K562 (cell line): Measurements from ENCODE around the gene NOL8. TPM values are rescaled to one million over a fixed set of nuclear protein-coding genes. Genes with fewer than 3 reads are reported as not detected.

Experiments
- ARNT ChIP-seq, 2 experiments: fragments of 450-650 bp; IDR thresholded peaks; 2 replicates each; pipeline ENCODE4 v1.6.1; 2016; ENCODE audit warnings: mild to moderate bottlenecking in 1 of 2
- BRF1 ChIP-seq: IDR thresholded peaks from 3 replicates; pipeline ENCODE4 v1.6.1; 2011; ENCODE audit warnings: borderline replicate concordance, mild to moderate bottlenecking; ENCODE audit not compliant: insufficient read length; ENCODE audit errors: extremely low read depth
- CBFB ChIP-seq: sonication (generic); formaldehyde crosslinking; IDR thresholded peaks from 2 replicates; pipeline ENCODE4 v1.4.0; 2020; ENCODE audit warnings: mild to moderate bottlenecking, missing genetic modification reagents
- CBX5 ChIP-seq: IDR thresholded peaks from 2 replicates; pipeline ENCODE4 v1.6.1; 2014; ENCODE audit warnings: low read depth, borderline replicate concordance
- CXXC5 ChIP-seq: fragments of 250-450 bp; sonication (Bioruptor Pico); IDR thresholded peaks from 2 replicates; pipeline ENCODE4 v1.8.0; 2022; ENCODE audit warnings: inconsistent platforms, mild to moderate bottlenecking, moderate library complexity
- FOXJ3 ChIP-seq: sonication (generic); formaldehyde crosslinking; IDR thresholded peaks from 2 replicates; pipeline ENCODE4 v1.4.0; 2020; ENCODE audit warnings: mild to moderate bottlenecking, missing genetic modification reagents
- MXI1 ChIP-seq: IDR thresholded peaks from 2 replicates; pipeline ENCODE4 v1.6.1; 2011; ENCODE audit warnings: low read depth, mild to moderate bottlenecking, improper control_type of control experiment, low read length
- POLR2A ChIP-seq: fragments of 450-650 bp; conservative IDR thresholded peaks from 2 replicates; pipeline ENCODE4 v1.6.1; 2016
- RFX7 ChIP-seq: fragments of 250-450 bp; sonication (Bioruptor Pico); IDR thresholded peaks from 2 replicates; pipeline ENCODE4 v1.5.1; 2021; ENCODE audit warnings: mild to moderate bottlenecking
- SMARCA4 ChIP-seq: fragments of 450-650 bp; IDR thresholded peaks from 2 replicates; pipeline ENCODE4 v1.6.1; 2016
- SPI1 ChIP-seq: IDR thresholded peaks from 2 replicates; pipeline ENCODE4 v1.6.1; 2011; ENCODE audit warnings: low read depth, low read length, control low read depth, borderline replicate concordance
- TBL1XR1 ChIP-seq, 2 experiments: IDR thresholded peaks; 2 replicates each; pipeline ENCODE4 v1.6.1; 2012; ENCODE audit warnings: improper control_type of control experiment in 2 of 2, low read length in 2 of 2, mild to moderate bottlenecking in 1 of 2
- ZNF23 ChIP-seq: fragments of 250-450 bp; sonication (Bioruptor Pico); IDR thresholded peaks from 2 replicates; pipeline ENCODE4 v1.4.0; 2020; ENCODE audit warnings: mild to moderate bottlenecking
- polyA plus RNA-seq, 8 experiments: library from polyadenylated mRNA; depleted of rRNA in 4 of 8; stranded (reverse) in 5 of 8; unstranded in 3 of 8; fragments of >200 nt; fragmentation: Nextera tagmentation in 2 of 8; fragmentation: Illumina TruSeq in 1 of 8; extraction: Ambion mirVana in 2 of 8; extraction: Trizol in 1 of 8; gene quantifications; 2 replicates each; pipeline versions ENCODE4 v1.2.1 to v1.2.3, GENCODE V29; 2011 to 2014; ENCODE audit warnings: inconsistent platforms in 1 of 8, missing spikeins in 1 of 8
- total RNA-seq, 7 experiments: library from RNA; depleted of rRNA in 6 of 7; stranded (reverse); fragments of >200 nt in 6 of 7; fragmentation: Illumina TruSeq in 2 of 7; extraction: Trizol in 2 of 7; gene quantifications; 2 replicates each; pipeline versions ENCODE4 v1.2.1 to v1.2.3, GENCODE V29; 2011 to 2021; ENCODE audit warnings: low replicate concordance in 1 of 7
- TF ChIP-seq, protein P1 (sequence below): fragments of 450-650 bp; IDR thresholded peaks from 2 replicates; pipeline ENCODE4 v1.6.1; 2017; ENCODE audit warnings: antibody characterized with exemption
- TF ChIP-seq, protein P2 (sequence below): sonication (generic); formaldehyde crosslinking; IDR thresholded peaks from 2 replicates; pipeline ENCODE4 v1.8.0; 2022; ENCODE audit warnings: mild to moderate bottlenecking, low read depth, missing genetic modification reagents
- TF ChIP-seq, protein P3 (sequence below), 2 experiments: fragments of 450-650 bp in 1 of 2; sonication (generic) in 1 of 2; formaldehyde crosslinking in 1 of 2; IDR thresholded peaks; 2 replicates each; pipeline versions ENCODE4 v1.7.1 to v1.9.0; 2016 to 2022; ENCODE audit warnings: inconsistent platforms in 1 of 2, mild to moderate bottlenecking in 1 of 2, missing genetic modification reagents in 1 of 2

NOL8 gene
- total and polyA plus RNA-seq, 9 of the 15 experiments (the other 6 are each of a cell fraction or from before 2014, with no cell fraction given) = 51.3 to 91.5 (median 58.7) TPM

DNA sequence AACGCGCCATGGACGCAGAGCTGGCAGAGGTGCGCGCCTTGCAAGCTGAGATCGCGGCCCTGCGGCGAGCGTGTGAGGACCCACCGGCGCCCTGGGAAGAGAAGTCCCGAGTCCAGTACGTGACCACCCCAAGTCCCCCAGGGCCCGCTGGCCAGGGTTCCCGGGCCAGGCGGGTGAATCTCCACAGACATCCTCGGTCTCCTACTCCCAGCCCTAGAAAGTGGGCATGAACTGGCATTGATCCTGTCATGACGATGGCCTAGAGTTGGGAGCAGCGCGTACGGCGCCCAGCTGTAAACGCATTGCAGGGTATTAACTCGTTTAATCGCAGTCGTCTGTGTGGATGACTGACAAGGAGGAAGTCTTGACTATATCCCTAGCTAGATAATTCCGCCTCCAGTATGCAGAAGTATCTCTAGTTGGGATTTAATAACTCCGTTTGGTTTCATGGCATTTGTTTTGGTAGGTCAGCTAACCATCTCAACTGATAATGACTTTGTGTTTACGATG lies 896 bp upstream of the NOL8 start (continued):
- TF ChIP-seq TBL1XR1 (IDR thresholded peaks at IDR 0.05; ENCODE audit: low read length in 2 of 2) = no peak
- peak; percentile 91; the same call in 1 of the 2 replicates for TF ChIP-seq CBFB (CRISPR knock-in tag)
- no peak for TF ChIP-seq RFX7 (CRISPR knock-in tag)
- TF ChIP-seq BRF1 = no peak
- no peak for TF ChIP-seq SMARCA4
- TF ChIP-seq POLR2A = peak; percentile 12; the same call in 1 of the 2 replicates
- no peak for TF ChIP-seq ZNF23 (CRISPR knock-in tag)
- TF ChIP-seq, protein P1, sequence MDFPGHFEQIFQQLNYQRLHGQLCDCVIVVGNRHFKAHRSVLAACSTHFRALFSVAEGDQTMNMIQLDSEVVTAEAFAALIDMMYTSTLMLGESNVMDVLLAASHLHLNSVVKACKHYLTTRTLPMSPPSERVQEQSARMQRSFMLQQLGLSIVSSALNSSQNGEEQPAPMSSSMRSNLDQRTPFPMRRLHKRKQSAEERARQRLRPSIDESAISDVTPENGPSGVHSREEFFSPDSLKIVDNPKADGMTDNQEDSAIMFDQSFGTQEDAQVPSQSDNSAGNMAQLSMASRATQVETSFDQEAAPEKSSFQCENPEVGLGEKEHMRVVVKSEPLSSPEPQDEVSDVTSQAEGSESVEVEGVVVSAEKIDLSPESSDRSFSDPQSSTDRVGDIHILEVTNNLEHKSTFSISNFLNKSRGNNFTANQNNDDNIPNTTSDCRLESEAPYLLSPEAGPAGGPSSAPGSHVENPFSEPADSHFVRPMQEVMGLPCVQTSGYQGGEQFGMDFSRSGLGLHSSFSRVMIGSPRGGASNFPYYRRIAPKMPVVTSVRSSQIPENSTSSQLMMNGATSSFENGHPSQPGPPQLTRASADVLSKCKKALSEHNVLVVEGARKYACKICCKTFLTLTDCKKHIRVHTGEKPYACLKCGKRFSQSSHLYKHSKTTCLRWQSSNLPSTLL = no peak
- TF ChIP-seq FOXJ3 (CRISPR knock-in tag) = no peak
- TF ChIP-seq, protein P2, sequence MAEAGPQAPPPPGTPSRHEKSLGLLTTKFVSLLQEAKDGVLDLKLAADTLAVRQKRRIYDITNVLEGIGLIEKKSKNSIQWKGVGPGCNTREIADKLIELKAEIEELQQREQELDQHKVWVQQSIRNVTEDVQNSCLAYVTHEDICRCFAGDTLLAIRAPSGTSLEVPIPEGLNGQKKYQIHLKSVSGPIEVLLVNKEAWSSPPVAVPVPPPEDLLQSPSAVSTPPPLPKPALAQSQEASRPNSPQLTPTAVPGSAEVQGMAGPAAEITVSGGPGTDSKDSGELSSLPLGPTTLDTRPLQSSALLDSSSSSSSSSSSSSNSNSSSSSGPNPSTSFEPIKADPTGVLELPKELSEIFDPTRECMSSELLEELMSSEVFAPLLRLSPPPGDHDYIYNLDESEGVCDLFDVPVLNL (CRISPR knock-in tag) = no peak
- TF ChIP-seq SPI1 = peak; percentile 70; the same call in 1 of the 2 replicates
- no peak for TF ChIP-seq CBX5
- TF ChIP-seq MXI1 = no peak
- TF ChIP-seq, protein P3, sequence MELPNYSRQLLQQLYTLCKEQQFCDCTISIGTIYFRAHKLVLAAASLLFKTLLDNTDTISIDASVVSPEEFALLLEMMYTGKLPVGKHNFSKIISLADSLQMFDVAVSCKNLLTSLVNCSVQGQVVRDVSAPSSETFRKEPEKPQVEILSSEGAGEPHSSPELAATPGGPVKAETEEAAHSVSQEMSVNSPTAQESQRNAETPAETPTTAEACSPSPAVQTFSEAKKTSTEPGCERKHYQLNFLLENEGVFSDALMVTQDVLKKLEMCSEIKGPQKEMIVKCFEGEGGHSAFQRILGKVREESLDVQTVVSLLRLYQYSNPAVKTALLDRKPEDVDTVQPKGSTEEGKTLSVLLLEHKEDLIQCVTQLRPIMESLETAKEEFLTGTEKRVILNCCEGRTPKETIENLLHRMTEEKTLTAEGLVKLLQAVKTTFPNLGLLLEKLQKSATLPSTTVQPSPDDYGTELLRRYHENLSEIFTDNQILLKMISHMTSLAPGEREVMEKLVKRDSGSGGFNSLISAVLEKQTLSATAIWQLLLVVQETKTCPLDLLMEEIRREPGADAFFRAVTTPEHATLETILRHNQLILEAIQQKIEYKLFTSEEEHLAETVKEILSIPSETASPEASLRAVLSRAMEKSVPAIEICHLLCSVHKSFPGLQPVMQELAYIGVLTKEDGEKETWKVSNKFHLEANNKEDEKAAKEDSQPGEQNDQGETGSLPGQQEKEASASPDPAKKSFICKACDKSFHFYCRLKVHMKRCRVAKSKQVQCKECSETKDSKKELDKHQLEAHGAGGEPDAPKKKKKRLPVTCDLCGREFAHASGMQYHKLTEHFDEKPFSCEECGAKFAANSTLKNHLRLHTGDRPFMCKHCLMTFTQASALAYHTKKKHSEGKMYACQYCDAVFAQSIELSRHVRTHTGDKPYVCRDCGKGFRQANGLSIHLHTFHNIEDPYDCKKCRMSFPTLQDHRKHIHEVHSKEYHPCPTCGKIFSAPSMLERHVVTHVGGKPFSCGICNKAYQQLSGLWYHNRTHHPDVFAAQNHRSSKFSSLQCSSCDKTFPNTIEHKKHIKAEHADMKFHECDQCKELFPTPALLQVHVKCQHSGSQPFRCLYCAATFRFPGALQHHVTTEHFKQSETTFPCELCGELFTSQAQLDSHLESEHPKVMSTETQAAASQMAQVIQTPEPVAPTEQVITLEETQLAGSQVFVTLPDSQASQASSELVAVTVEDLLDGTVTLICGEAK (IDR thresholded peaks at IDR 0.05) = no peak
- TF ChIP-seq, protein P3 (CRISPR knock-in tag; IDR thresholded peaks at IDR 0.05) = no peak
- no peak for TF ChIP-seq ARNT (IDR thresholded peaks at IDR 0.05)
- peak; percentile 33 for TF ChIP-seq CXXC5 (CRISPR knock-in tag)
